ENCODE measurements around the gene FXYD5. TPM values are rescaled to one million over a fixed set of nuclear protein-coding genes. Genes with fewer than 3 reads are reported as not detected.

The FXYD5 gene
- total and polyA plus RNA-seq, 9 of the 15 experiments (the other 6 are each of a cell fraction or from before 2014, with no cell fraction given), result 104 to 537 (median 174) TPM

DNA sequence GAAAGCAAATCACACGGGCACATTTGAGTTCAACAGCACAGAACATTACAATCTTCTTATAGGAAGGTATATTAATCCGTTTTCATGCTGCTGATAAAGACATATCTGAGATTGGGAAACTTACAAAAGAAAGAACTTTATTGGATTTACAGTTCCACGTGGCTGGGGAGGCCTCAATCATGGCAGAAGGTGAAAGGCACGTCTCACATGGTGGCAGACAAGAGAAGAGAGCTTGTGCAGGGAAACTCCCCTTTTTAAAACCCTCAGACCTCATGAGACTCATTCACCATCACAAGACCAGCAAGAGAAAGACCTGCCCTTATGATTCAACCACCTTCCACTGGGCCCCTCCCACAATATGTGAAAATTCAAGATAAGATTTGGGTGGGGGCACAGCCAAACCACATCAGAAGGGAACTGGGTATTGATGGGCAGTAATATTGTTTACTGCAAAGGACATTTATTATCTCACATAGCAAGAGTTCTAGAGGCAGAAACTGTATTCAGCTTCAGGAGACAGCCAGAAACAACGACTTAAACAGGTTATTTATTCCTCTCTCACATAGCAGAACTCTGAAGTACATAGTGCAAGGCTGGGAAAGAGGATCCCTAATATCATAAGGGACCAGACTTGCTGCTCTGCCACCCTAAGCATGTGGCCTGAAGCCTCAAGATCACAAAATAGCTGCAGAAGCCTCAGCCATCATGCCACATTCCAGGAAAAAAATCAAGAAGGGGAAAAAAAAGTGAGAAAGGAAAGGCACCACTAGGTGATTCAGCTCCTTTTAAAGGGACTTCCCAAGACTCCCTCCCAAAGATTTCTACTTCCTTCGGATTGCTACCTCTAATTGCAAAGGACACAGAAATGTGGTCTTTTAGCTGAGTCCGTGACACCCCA is 23.1 kb downstream of the FXYD5 start (continued):
- TF ChIP-seq, protein P1, sequence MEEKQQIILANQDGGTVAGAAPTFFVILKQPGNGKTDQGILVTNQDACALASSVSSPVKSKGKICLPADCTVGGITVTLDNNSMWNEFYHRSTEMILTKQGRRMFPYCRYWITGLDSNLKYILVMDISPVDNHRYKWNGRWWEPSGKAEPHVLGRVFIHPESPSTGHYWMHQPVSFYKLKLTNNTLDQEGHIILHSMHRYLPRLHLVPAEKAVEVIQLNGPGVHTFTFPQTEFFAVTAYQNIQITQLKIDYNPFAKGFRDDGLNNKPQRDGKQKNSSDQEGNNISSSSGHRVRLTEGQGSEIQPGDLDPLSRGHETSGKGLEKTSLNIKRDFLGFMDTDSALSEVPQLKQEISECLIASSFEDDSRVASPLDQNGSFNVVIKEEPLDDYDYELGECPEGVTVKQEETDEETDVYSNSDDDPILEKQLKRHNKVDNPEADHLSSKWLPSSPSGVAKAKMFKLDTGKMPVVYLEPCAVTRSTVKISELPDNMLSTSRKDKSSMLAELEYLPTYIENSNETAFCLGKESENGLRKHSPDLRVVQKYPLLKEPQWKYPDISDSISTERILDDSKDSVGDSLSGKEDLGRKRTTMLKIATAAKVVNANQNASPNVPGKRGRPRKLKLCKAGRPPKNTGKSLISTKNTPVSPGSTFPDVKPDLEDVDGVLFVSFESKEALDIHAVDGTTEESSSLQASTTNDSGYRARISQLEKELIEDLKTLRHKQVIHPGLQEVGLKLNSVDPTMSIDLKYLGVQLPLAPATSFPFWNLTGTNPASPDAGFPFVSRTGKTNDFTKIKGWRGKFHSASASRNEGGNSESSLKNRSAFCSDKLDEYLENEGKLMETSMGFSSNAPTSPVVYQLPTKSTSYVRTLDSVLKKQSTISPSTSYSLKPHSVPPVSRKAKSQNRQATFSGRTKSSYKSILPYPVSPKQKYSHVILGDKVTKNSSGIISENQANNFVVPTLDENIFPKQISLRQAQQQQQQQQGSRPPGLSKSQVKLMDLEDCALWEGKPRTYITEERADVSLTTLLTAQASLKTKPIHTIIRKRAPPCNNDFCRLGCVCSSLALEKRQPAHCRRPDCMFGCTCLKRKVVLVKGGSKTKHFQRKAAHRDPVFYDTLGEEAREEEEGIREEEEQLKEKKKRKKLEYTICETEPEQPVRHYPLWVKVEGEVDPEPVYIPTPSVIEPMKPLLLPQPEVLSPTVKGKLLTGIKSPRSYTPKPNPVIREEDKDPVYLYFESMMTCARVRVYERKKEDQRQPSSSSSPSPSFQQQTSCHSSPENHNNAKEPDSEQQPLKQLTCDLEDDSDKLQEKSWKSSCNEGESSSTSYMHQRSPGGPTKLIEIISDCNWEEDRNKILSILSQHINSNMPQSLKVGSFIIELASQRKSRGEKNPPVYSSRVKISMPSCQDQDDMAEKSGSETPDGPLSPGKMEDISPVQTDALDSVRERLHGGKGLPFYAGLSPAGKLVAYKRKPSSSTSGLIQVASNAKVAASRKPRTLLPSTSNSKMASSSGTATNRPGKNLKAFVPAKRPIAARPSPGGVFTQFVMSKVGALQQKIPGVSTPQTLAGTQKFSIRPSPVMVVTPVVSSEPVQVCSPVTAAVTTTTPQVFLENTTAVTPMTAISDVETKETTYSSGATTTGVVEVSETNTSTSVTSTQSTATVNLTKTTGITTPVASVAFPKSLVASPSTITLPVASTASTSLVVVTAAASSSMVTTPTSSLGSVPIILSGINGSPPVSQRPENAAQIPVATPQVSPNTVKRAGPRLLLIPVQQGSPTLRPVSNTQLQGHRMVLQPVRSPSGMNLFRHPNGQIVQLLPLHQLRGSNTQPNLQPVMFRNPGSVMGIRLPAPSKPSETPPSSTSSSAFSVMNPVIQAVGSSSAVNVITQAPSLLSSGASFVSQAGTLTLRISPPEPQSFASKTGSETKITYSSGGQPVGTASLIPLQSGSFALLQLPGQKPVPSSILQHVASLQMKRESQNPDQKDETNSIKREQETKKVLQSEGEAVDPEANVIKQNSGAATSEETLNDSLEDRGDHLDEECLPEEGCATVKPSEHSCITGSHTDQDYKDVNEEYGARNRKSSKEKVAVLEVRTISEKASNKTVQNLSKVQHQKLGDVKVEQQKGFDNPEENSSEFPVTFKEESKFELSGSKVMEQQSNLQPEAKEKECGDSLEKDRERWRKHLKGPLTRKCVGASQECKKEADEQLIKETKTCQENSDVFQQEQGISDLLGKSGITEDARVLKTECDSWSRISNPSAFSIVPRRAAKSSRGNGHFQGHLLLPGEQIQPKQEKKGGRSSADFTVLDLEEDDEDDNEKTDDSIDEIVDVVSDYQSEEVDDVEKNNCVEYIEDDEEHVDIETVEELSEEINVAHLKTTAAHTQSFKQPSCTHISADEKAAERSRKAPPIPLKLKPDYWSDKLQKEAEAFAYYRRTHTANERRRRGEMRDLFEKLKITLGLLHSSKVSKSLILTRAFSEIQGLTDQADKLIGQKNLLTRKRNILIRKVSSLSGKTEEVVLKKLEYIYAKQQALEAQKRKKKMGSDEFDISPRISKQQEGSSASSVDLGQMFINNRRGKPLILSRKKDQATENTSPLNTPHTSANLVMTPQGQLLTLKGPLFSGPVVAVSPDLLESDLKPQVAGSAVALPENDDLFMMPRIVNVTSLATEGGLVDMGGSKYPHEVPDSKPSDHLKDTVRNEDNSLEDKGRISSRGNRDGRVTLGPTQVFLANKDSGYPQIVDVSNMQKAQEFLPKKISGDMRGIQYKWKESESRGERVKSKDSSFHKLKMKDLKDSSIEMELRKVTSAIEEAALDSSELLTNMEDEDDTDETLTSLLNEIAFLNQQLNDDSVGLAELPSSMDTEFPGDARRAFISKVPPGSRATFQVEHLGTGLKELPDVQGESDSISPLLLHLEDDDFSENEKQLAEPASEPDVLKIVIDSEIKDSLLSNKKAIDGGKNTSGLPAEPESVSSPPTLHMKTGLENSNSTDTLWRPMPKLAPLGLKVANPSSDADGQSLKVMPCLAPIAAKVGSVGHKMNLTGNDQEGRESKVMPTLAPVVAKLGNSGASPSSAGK (IDR thresholded peaks at IDR 0.05), result 0 out of 2 replicates have a peak, but pooled peaks have one; percentile 9
- TF ChIP-seq KLF10 (CRISPR knock-in tag; IDR thresholded peaks at IDR 0.05) (no peak), POU5F1 (IDR thresholded peaks at IDR 0.05; ENCODE audit: borderline replicate concordance, low read depth, low read length, partially characterized antibody) (no peak), NFRKB (IDR thresholded peaks at IDR 0.05; ENCODE audit: low read depth) (no peak), FOXP1 (CRISPR knock-in tag; IDR thresholded peaks at IDR 0.05) (no peak), FOXA1 (IDR thresholded peaks at IDR 0.05; ENCODE audit: borderline replicate concordance) (no peak), E2F5 (CRISPR knock-in tag; IDR thresholded peaks at IDR 0.05) (no peak), RBM34 (IDR thresholded peaks at IDR 0.05; ENCODE audit: borderline replicate concordance, insufficient read depth, low read length) (no peak), NR2F6 (CRISPR knock-in tag; IDR thresholded peaks at IDR 0.05) (no peak), RFX5 (IDR thresholded peaks at IDR 0.05; ENCODE audit: low read depth, low read length) (no peak)
- TF ChIP-seq, protein P2, sequence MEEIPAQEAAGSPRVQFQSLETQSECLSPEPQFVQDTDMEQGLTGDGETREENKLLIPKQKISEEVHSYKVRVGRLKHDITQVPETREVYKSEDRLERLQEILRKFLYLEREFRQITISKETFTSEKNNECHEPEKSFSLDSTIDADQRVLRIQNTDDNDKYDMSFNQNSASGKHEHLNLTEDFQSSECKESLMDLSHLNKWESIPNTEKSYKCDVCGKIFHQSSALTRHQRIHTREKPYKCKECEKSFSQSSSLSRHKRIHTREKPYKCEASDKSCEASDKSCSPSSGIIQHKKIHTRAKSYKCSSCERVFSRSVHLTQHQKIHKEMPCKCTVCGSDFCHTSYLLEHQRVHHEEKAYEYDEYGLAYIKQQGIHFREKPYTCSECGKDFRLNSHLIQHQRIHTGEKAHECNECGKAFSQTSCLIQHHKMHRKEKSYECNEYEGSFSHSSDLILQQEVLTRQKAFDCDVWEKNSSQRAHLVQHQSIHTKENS (CRISPR knock-in tag; IDR thresholded peaks at IDR 0.05), result no peak
- TF ChIP-seq, protein P3, sequence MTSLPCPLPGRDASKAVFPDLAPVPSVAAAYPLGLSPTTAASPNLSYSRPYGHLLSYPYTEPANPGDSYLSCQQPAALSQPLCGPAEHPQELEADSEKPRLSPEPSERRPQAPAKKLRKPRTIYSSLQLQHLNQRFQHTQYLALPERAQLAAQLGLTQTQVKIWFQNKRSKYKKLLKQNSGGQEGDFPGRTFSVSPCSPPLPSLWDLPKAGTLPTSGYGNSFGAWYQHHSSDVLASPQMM (CRISPR knock-in tag; IDR thresholded peaks at IDR 0.05), result no peak
